Measurements from ENCODE around the gene SAG. TPM values are rescaled to one million over a fixed set of nuclear protein-coding genes. Genes with fewer than 3 reads are reported as not detected.

SAG gene
- total RNA-seq, 2 experiments from 2014 or later: not detected

- H3K27me3 Mint-ChIP-seq: no peaks in the 10 kb centered on the region
- TF ChIP-seq CTCF (IDR thresholded peaks at IDR 0.05): no peak
Measured at GRCh38 chr2:233317196-233317943, 9.8 kb downstream of the SAG start.

GRCh38 chr2:233319256-233319655 lies 11.6 kb downstream of the SAG start:
- Mint-ChIP-seq H3K36me3 (ENCODE audit: low read depth) (no peaks in the 10 kb centered on the region), H3K4me1 (ENCODE audit: low read depth) (peaks cover 9% of the 10 kb centered on the region), H3K27ac (no peak overlapping the region), H3K27me3 (no peaks in the 10 kb centered on the region), H3K4me3 (no peak overlapping the region), H3K9me3 (no peaks in the 10 kb centered on the region)
- DNase-seq (no peak), ATAC-seq (no peak)
- CTCF ChIA-PET: no interaction called here
- POLR2A ChIA-PET: interaction anchor here (0.6 to 0.9 kb wide), 2 partner anchors 37 to 43 kb away, joined by 3 read pairs; no protein-coding TSS in a partner anchor
- intact Hi-C loops (cut with micrococcal nuclease): no loop called here
- no peak for TF ChIP-seq CTCF (IDR thresholded peaks at IDR 0.05)

More at GRCh38 chr2:233317196-233317943, 9.8 kb downstream of the SAG start:
- ChIA-PET POLR2A (interaction anchor here (0.6 kb wide), 1 partner anchor 500 kb away, joined by 3 read pairs; no protein-coding TSS in a partner anchor), CTCF (no interaction called here)
- ATAC-seq (no peak), DNase-seq (no peak)
- Mint-ChIP-seq H3K27ac (no peak overlapping the region), H3K9me3 (no peaks in the 10 kb centered on the region), H3K4me3 (no peak overlapping the region), H3K36me3 (ENCODE audit: low read depth) (no peaks in the 10 kb centered on the region), H3K4me1 (ENCODE audit: low read depth) (peaks cover 3% of the 10 kb centered on the region)
- intact Hi-C loops (cut with micrococcal nuclease): no loop called here

GRCh38 chr2:233320470-233320869 lies 12.9 kb downstream of the SAG start:
- DNase-seq: no peak
- Mint-ChIP-seq H3K4me3 (no peak overlapping the region), H3K27ac (no peak overlapping the region), H3K4me1 (ENCODE audit: low read depth) (peaks cover 9% of the 10 kb centered on the region), H3K36me3 (ENCODE audit: low read depth) (no peaks in the 10 kb centered on the region), H3K27me3 (no peaks in the 10 kb centered on the region), H3K9me3 (no peaks in the 10 kb centered on the region)
- intact Hi-C loops (cut with micrococcal nuclease): no loop called here
- ATAC-seq: no peak
- ChIA-PET CTCF (interaction anchor here (1.7 to 2.5 kb wide), 2 partner anchors 11 to 123 kb away, joined by 7 to 9 read pairs; no protein-coding TSS in a partner anchor), POLR2A (no interaction called here)
- no peak for TF ChIP-seq CTCF (IDR thresholded peaks at IDR 0.05)

DNA sequence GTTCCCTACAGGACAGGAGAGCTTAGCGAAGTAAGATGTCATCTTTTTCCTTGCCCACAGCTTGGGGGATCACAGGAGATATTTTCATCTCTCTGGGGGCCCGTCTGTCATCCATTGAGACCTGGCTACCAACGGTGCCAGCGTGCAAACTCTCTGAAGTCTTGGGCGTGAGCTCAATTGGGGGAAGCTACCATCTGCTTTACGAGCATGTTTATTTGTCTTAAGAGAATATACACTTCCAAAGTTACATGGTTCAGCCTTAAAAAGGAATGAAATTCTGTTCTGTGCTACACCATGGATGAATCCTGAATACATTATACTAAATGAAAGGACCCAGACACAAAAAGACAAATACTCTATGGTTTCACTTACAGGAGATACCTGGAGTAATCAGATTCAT lies 13.6 kb downstream of the SAG start:
- intact Hi-C loops (cut with micrococcal nuclease): no loop called here
- Mint-ChIP-seq H3K36me3 (ENCODE audit: low read depth) (no peaks in the 10 kb centered on the region), H3K27me3 (no peaks in the 10 kb centered on the region), H3K4me3 (no peak overlapping the region), H3K4me1 (ENCODE audit: low read depth) (peaks cover 9% of the 10 kb centered on the region), H3K9me3 (no peaks in the 10 kb centered on the region), H3K27ac (no peak overlapping the region)
- DNase-seq (no peak), ATAC-seq (no peak)
- ChIA-PET POLR2A (interaction anchor here (0.7 to 1.4 kb wide), 2 partner anchors 25 to 26 kb away, joined by 3 to 4 read pairs; no protein-coding TSS in a partner anchor), CTCF (interaction anchor here (1.7 to 2.5 kb wide), 2 partner anchors 10 to 122 kb away, joined by 7 to 9 read pairs; no protein-coding TSS in a partner anchor)
- no peak for TF ChIP-seq CTCF (IDR thresholded peaks at IDR 0.05)

- H3K4me3 Mint-ChIP-seq: no peak overlapping the region
- H3K4me1 Mint-ChIP-seq (ENCODE audit: low read depth): peaks cover 9% of the 10 kb centered on the region
- ChIA-PET CTCF (no interaction called here), POLR2A (interaction anchor here (0.6 kb wide), 1 partner anchor 494 kb away, joined by 3 read pairs; no protein-coding TSS in a partner anchor)
- H3K27me3 Mint-ChIP-seq: no peaks in the 10 kb centered on the region
- ATAC-seq (no peak), DNase-seq (no peak)
- intact Hi-C loops (cut with micrococcal nuclease): no loop called here
- H3K27ac Mint-ChIP-seq: no peak overlapping the region
- H3K36me3 Mint-ChIP-seq (ENCODE audit: low read depth): no peaks in the 10 kb centered on the region
- H3K9me3 Mint-ChIP-seq: no peaks in the 10 kb centered on the region
- TF ChIP-seq CTCF (IDR thresholded peaks at IDR 0.05): no peak
Measured at GRCh38 chr2:233323851-233324250, 16.2 kb downstream of the SAG start.
